Measurements from ENCODE around the gene NPR3. TPM values are rescaled to one million over a fixed set of nuclear protein-coding genes. Genes with fewer than 3 reads are reported as not detected.

The NPR3 gene
- total and polyA plus RNA-seq, 2 of the 8 experiments (the other 6 are each of a cell fraction or from before 2014, with no cell fraction given), result not detected

GRCh38 chr5:32771037-32771436, 59.9 kb downstream of the NPR3 start:
- Histone ChIP-seq H3K9me3 (ENCODE audit: insufficient read depth in 2 of 2, low read depth in 1 of 2, low read length in 1 of 2) (no peaks in the 10 kb centered on the region), H3K79me2 (ENCODE audit: control insufficient read depth in 1 of 2, insufficient read depth in 2 of 2, low read length in 2 of 2) (no peaks in the 10 kb centered on the region), H3K79me1 (ENCODE audit: low read depth, low read length) (no peaks in the 10 kb centered on the region), H3K9ac (replicated peaks in 1 of 4; ENCODE audit: extremely low read depth in 1 of 4, low read depth in 3 of 4, low read length in 3 of 4) (no peak overlapping the region), H3K56ac (replicated peaks; ENCODE audit: insufficient read length, low read depth, low read length) (no peak overlapping the region), H3K4me1 (replicated peaks in 1 of 4; ENCODE audit: control insufficient read depth in 3 of 4, insufficient read depth in 4 of 4, low read length in 3 of 4) (peaks cover 0 to 3% (median under 1%) of the 10 kb centered on the region in 4 experiments; a peak in 2 of 7 replicates), H3K27me3 (replicated peaks in 1 of 4; ENCODE audit: control insufficient read depth in 3 of 4, extremely low read depth in 1 of 4, insufficient read depth in 3 of 4, low read length in 3 of 4) (peaks cover 0 to 1% (median 0%) of the 10 kb centered on the region in 4 experiments; a peak in 3 of 7 replicates), H3K36me3 (ENCODE audit: control insufficient read depth in 2 of 4, insufficient read depth in 4 of 4, low read length in 3 of 4) (no peaks in the 10 kb centered on the region), H3K4ac (replicated peaks; ENCODE audit: insufficient read length, low read depth, low read length) (no peak overlapping the region), H2BK120ac (replicated peaks; ENCODE audit: low read depth, low read length) (no peak overlapping the region), H2BK12ac (ENCODE audit: low read depth, low read length) (no peak overlapping the region), H4K5ac (ENCODE audit: insufficient read length, low read depth, low read length) (no peak overlapping the region), H2BK15ac (ENCODE audit: low read length) (no peak overlapping the region), H4K8ac (ENCODE audit: extremely low read depth, insufficient read depth, low read length) (no peak overlapping the region), H2AFZ (ENCODE audit: low read length) (no peak overlapping the region), H3K14ac (ENCODE audit: insufficient read length) (no peak overlapping the region), H3K4me3 (ENCODE audit: extremely low read depth in 1 of 4, insufficient read depth in 2 of 4, low read depth in 3 of 4, low read length in 4 of 4) (no peak overlapping the region), H2BK5ac (ENCODE audit: low read depth, low read length) (no peak overlapping the region), H4K20me1 (replicated peaks in 1 of 2; ENCODE audit: control insufficient read depth in 1 of 2, insufficient read depth in 2 of 2, low read length in 2 of 2) (no peaks in the 10 kb centered on the region), H3K4me2 (ENCODE audit: insufficient read depth in 1 of 2, low read depth in 2 of 2, low read length in 2 of 2) (no peak overlapping the region), H4K91ac (replicated peaks; ENCODE audit: insufficient read length, low read length) (no peak overlapping the region), H3K23me2 (ENCODE audit: low read depth, low read length) (no peaks in the 10 kb centered on the region), H2BK20ac (ENCODE audit: low read length) (no peak overlapping the region), H3K27ac (ENCODE audit: low read depth, low read length) (no peak overlapping the region), H3K23ac (ENCODE audit: insufficient read length) (no peak overlapping the region), H2AK5ac (ENCODE audit: low read depth, low read length) (no peak overlapping the region), H3K18ac (ENCODE audit: extremely low read depth, low read length) (no peak overlapping the region)
- TF ChIP-seq ZNF274 (IDR thresholded peaks at IDR 0.05; ENCODE audit: borderline replicate concordance, extremely low read depth, low read length) (no peak), SP1 (IDR thresholded peaks at IDR 0.05; ENCODE audit: low read depth, low read length) (no peak), POLR2AphosphoS5 (IDR thresholded peaks at IDR 0.05; ENCODE audit: low read depth, low read length) (no peak), SAP30 (IDR thresholded peaks at IDR 0.05; ENCODE audit: insufficient read depth, insufficient replicate concordance, low read length) (no peak), BCL11A (IDR thresholded peaks at IDR 0.05; ENCODE audit: low read depth in 2 of 2, low read length in 2 of 2) (no peak), SP2 (IDR thresholded peaks at IDR 0.05; ENCODE audit: low read length) (no peak)
- DNase-seq (ENCODE audit: low read depth in 1 of 2, low spot score in 2 of 2) (no peak), FAIRE-seq (no peak)
- ChIA-PET POLR2A (ENCODE audit: partially characterized antibody) (interaction anchor here (0.6 kb wide), 1 partner anchor 29 kb away, joined by 3 read pairs; no protein-coding TSS in a partner anchor), CTCF (ENCODE audit: partially characterized antibody) (interaction anchor here (0.6 kb wide), 1 partner anchor 73 kb away, joined by 4 read pairs; no protein-coding TSS in a partner anchor)
- 83% methylated on average over 9 of the region's 9 CpGs; no CpG with 5 or more reads in 1 of the 2 experiments for WGBS, 2 experiments (ENCODE audit: extremely low coverage in 1 of 2, insufficient coverage in 1 of 2, insufficient read length in 1 of 2, insufficient replicate concordance in 2 of 2, low coverage in 1 of 2, low lambda C conversion rate in 2 of 2, missing lambda C conversion rate in 1 of 2)

All from H1 (cell line).